ENCODE data around the gene TLR1.

Gene TLR1

GRCh38 chr4:38819569-38819968, 15.0 kb upstream of the TLR1 start (continued):
- TF ChIP-seq PATZ1 (CRISPR knock-in tag; IDR thresholded peaks at IDR 0.05; ENCODE audit: borderline replicate concordance) (no peak), OSR1 (CRISPR knock-in tag; IDR thresholded peaks at IDR 0.05) (no peak), ISL1 (CRISPR knock-in tag; IDR thresholded peaks at IDR 0.05) (no peak)

- no peak for ATAC-seq
- TF ChIP-seq ESRRG (CRISPR knock-in tag; IDR thresholded peaks at IDR 0.05) (no peak), OSR1 (CRISPR knock-in tag; IDR thresholded peaks at IDR 0.05) (no peak), RARB (CRISPR knock-in tag; IDR thresholded peaks at IDR 0.05) (no peak), CSDC2 (CRISPR knock-in tag; IDR thresholded peaks at IDR 0.05) (no peak), ZFP30 (CRISPR knock-in tag; IDR thresholded peaks at IDR 0.05) (no peak), ZFP3 (CRISPR knock-in tag; IDR thresholded peaks at IDR 0.05) (no peak), TOX (CRISPR knock-in tag; IDR thresholded peaks at IDR 0.05; ENCODE audit: borderline replicate concordance) (no peak), BACH2 (CRISPR knock-in tag; IDR thresholded peaks at IDR 0.05; ENCODE audit: borderline replicate concordance) (no peak), SNAI2 (CRISPR knock-in tag; IDR thresholded peaks at IDR 0.05) (no peak), ZNF8 (CRISPR knock-in tag; IDR thresholded peaks at IDR 0.05) (no peak)
Observed at GRCh38 chr4:38818441-38818976, 13.9 kb upstream of the TLR1 start.

GRCh38 chr4:38815885-38816782, 11.5 kb upstream of the TLR1 start:
- no peak for ATAC-seq
- no peak for TF ChIP-seq CSDC2 (CRISPR knock-in tag; IDR thresholded peaks at IDR 0.05)
- no peak for TF ChIP-seq POU6F1 (CRISPR knock-in tag; IDR thresholded peaks at IDR 0.05; ENCODE audit: borderline replicate concordance, low read depth)
- TF ChIP-seq ARNTL (CRISPR knock-in tag; IDR thresholded peaks at IDR 0.05; ENCODE audit: borderline replicate concordance, low read depth), result no peak
- no peak for TF ChIP-seq ZC3H10 (CRISPR knock-in tag; IDR thresholded peaks at IDR 0.05)
- TF ChIP-seq ZNF565 (CRISPR knock-in tag; conservative IDR thresholded peaks at IDR 0.05; ENCODE audit: low read depth), result no peak
- TF ChIP-seq CSRNP3 (CRISPR knock-in tag; IDR thresholded peaks at IDR 0.05), result no peak
- no peak for TF ChIP-seq SNAI2 (CRISPR knock-in tag; IDR thresholded peaks at IDR 0.05)
- no peak for TF ChIP-seq ISL1 (CRISPR knock-in tag; IDR thresholded peaks at IDR 0.05)
- no peak for TF ChIP-seq TCF4 (CRISPR knock-in tag; IDR thresholded peaks at IDR 0.05; ENCODE audit: borderline replicate concordance)
- no peak for TF ChIP-seq ZNF8 (CRISPR knock-in tag; IDR thresholded peaks at IDR 0.05)

GRCh38 chr4:38814386-38814785, 9.8 kb upstream of the TLR1 start:
- TF ChIP-seq PATZ1 (CRISPR knock-in tag; IDR thresholded peaks at IDR 0.05; ENCODE audit: borderline replicate concordance) (no peak), TOX (CRISPR knock-in tag; IDR thresholded peaks at IDR 0.05; ENCODE audit: borderline replicate concordance) (no peak), ESRRG (CRISPR knock-in tag; IDR thresholded peaks at IDR 0.05) (no peak)
- ATAC-seq, result no peak

GRCh38 chr4:38811297-38811696, 6.7 kb upstream of the TLR1 start:
- no peak for ATAC-seq
- no peak for TF ChIP-seq ESRRG (CRISPR knock-in tag; IDR thresholded peaks at IDR 0.05)
- no peak for TF ChIP-seq TSHZ2 (CRISPR knock-in tag; IDR thresholded peaks at IDR 0.05)
- no peak for TF ChIP-seq SNAI2 (CRISPR knock-in tag; IDR thresholded peaks at IDR 0.05)
- TF ChIP-seq CSDC2 (CRISPR knock-in tag; IDR thresholded peaks at IDR 0.05), result no peak
- TF ChIP-seq PPARA (CRISPR knock-in tag; IDR thresholded peaks at IDR 0.05; ENCODE audit: borderline replicate concordance), result no peak
- TF ChIP-seq BACH2 (CRISPR knock-in tag; IDR thresholded peaks at IDR 0.05; ENCODE audit: borderline replicate concordance), result no peak
- no peak for TF ChIP-seq TOX (CRISPR knock-in tag; IDR thresholded peaks at IDR 0.05; ENCODE audit: borderline replicate concordance)
- no peak for TF ChIP-seq PATZ1 (CRISPR knock-in tag; IDR thresholded peaks at IDR 0.05; ENCODE audit: borderline replicate concordance)

Measured in SK-N-SH treated with all-trans-retinoic acid at 6 μM for 48 hours (cell line).